NCI-H526 (cell line): ENCODE results near the gene SPATA24.
"Not testable (repeated sequence)": the region's sequence is repeated elsewhere in the genome, so short reads cannot be mapped to it uniquely, and the experiment has no call there.

Source experiments
- DNase-seq, 2 experiments: peaks; one replicate each; lab custom pipeline; 2025; lab: John Stamatoyannopoulos, UW

SPATA24 gene

DNA sequence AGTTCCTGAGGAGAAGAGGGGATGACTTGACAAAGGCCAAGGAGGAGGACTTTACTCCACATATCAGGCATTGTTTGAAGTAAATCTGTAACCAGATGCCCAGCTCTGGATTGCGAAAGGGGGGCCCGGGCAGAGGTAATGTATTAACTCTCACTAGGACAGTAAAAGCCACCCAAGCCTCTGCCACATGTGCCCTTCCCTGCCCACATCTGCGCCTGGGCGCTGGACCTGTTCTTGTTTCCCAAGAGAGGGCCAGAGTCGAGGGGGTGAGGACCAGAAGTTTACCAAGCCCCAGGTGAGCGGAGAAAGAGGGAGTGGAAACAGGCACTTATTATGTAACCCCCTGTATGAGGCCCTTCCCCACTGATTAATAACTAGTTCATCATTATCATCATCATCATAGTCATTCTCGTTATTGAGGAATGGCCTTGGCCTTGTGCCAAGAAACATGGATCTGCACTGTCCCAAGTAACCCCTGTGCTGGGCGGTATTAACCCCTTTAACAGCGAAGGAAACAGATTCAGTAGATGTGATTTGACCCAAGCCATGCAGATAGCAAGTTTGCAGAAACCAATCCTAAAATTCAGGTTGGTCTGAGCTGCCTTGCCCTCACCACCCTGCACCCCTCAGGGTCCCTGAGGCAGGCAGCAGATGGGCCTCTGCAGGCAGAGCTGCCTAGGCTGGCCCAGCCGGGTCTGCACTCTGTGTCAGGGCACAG lies 20.5 kb downstream of the SPATA24 start, which contains the start of gene SLC23A1:
SLC23A1 (minus strand) TSS at position 23 of the 718 bp plus-strand sequence. CDS start 44 bp downstream, outside the sequence.
- DNase-seq = no peak

DNA sequence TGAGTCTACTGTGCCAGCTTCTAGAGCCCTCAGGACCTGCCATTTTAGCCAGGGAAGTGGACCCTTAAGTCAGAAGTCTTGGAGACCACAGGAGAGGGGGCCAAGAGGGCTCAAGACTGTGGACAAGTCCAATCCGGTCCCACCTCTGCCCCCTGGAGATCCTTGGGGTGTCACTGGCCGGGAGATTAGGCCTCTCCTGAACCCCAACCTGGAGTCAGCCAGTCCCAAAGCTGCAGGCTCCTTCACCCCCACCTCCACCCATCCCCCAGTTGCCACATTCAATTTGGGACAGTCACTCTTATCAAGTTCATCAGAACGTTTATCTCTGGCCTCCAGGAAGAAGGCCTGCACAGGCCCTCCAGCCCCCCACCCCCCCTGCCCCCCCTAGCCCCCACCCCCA lies 21.1 kb downstream of the SPATA24 start:
- DNase-seq = no peak

DNA sequence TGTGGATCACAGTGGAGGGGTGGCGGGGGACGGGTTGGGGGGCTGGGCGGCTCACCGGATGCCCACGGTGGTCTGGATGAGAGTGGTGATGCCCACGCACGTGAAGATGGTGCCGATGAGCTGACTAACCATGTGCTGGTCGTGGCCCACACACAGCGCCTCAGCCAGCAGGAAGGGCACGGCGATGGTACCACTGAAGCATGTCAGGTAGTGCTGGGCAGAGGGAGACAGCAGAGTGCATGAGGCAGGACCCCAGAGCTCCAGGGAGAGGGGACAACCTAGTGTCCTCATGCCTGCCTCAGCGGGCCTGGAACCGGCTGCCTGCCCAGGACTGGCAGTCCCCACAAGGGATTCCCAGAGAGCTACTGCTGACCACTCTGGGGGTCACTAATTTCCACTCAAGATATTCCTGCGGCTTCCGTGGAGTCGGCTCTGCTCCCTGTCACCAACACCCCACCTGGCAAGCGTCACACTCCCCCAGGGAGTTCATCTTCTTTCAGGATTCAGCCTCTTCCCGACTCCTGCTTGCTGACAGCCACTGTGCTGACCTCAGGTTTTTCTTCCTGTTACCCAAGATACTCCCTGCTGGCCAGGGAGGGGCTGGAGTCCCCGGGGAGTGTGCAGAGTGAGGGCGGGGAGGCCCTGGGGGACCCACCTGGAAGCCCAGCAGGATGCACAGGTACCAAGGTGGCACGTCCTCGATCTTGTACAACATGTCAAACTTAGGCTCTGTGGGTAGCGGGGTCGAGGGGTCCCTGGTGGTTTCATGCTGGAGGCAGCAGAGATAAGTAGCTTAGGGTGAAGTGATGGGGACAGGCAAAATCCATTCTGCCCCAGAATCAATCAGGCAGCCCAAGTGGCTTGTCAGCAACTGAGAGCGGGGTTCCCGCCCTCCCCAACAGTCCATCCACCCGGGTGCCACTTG lies 21.8 kb downstream of the SPATA24 start:
- no peak for DNase-seq

DNA sequence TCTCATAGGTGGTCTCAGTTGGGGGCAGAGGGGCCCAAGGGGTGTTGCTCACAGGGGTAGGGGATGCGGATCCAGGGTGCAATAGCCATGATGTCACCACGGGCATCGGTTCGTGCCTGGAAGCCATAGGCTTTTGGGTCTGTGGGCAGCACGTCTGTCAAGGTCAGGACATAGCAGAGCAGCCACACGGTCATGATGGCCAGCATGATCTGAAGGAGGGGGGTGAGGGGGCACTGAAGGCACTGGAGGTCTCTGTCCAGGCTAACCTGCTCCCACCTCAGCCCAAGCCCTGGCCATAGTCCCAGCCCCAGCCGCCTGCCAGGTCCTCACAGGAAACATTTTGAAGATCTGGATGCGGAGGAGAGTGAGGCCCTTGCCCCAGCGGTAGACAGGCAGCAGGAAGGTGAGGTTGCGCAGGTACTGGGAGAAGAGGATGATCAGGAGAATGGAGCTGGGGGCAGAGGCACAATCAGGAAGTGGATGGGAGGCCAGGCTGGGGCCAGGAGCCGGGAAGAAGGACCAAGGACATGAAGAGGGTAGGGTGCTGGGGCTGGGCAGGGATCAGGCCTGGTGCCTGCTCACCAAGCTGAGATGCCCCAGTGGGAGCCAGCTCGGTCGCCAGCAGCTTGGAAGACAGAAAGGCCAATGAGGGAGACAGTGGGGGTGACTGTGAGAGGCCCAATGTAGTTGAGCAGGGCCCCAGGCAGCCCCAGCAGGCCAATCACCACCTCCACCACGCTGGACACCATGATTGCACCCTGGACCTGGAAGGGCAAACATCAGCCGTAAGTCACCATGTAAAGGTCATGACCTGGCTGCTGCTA lies 24.1 kb downstream of the SPATA24 start:
- no peak for DNase-seq

DNA sequence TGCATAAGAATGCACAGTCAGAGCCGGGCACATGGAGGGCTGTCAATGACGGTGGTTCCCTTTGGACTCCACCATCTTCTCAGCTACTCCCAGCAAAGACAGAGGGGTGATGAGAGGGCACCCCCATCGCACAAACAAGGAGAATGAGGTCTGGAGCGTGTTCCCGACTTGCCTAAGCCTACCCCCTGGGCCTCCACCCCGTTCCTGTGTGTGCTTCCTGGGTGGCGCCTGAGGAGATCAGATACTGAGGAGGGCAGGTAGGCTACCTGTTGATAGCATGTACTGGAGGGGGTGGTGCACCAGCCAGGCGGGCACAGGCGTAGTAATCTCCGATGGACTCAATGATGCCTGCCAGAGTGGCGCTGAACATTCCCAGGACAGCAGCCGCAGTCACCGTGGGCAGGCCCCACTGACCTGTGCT lies 24.9 kb downstream of the SPATA24 start:
- no peak for DNase-seq

DNA sequence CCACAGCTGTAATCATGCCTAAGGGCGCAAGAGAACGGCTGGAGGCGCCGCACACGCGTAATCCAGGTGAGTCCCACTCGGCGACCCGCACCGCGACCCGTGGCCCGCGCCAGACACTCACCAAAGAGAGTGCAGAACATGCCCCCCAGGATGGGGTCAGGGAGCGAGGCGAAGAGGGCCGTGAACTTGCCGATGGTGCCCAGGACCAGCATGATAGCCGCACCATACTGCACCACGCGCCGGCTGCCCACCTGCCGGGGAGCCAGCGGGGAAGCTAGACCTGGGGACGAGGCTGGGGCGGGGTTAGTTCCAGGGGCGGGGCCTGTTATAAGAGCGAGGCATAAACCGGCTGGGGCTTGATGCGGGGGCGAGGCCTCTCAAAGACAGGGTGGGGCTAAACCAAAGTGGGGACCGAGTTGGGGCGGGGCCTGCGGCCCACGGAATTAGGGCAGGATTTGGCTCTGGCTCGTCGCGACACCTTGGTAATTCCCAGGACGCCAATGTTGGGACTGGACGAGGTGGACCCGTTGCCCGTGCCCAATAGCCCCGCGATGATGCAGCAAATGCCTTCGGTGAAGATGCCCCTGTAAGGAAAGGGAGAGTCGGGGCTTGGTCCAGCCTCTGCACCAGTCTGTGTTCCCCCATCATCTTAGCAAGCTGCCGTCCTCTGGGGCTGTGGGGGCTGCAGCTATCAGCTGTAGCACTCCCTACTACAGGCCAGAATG lies 25.6 kb downstream of the SPATA24 start:
- no peak for DNase-seq

DNA sequence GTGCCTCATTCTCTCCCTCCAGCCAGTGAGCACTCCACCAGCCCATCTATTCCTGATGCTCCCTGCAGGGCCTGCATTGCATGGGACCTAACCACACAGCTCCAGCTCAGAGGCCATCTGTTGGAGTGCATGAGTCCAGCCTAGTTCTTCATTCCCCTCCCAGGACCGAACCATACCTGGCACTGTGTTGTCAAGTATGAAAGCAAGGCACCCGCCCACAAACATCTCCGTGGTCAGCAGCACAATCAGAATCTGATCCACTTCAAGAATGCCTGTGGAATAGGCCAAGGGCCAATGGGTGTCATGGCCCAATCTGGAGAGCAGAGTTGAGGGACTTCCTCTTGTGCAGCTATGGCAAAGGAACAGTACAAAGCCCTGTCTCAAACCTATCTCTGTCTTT lies 26.7 kb downstream of the SPATA24 start:
- no peak for DNase-seq

DNA sequence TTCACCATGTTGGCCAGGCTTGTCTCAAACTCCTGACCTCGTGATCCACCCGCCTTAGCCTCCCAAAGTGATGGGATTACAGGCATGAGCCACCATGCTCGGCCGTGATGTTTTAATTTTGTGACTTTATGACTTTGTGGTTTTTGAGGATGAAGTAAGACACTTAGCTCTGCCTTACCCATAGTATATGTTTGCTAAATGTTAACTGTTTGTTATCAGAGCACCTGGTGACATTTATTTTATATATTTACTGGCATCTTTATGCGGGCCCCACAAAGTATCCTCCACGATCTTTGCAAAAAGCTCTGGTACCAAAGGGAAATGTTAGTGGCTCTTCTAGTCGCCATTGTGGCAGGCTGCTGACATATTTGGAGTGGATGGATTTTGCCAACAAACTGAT lies 27.5 kb downstream of the SPATA24 start:
- no peak for DNase-seq

DNA sequence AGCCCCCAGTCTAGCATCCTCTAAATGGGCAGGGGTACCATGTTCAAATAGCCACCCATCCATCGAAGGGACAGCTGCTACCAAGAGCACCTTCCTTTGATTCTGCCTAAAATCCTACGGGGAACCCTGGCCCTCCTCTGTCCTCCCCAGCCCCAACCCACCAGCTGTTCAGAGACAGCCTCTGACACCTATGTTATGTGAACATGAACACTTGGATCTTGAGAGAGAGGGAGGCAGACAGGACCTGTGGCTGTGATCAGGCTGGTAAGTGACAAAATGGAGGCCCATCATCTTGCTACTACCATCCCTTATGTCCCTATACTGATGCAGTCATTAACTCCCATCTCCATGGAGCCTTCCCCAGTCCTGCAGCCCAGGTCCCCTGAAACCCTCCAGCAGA lies 29.0 kb downstream of the SPATA24 start:
- DNase-seq = no peak

DNA sequence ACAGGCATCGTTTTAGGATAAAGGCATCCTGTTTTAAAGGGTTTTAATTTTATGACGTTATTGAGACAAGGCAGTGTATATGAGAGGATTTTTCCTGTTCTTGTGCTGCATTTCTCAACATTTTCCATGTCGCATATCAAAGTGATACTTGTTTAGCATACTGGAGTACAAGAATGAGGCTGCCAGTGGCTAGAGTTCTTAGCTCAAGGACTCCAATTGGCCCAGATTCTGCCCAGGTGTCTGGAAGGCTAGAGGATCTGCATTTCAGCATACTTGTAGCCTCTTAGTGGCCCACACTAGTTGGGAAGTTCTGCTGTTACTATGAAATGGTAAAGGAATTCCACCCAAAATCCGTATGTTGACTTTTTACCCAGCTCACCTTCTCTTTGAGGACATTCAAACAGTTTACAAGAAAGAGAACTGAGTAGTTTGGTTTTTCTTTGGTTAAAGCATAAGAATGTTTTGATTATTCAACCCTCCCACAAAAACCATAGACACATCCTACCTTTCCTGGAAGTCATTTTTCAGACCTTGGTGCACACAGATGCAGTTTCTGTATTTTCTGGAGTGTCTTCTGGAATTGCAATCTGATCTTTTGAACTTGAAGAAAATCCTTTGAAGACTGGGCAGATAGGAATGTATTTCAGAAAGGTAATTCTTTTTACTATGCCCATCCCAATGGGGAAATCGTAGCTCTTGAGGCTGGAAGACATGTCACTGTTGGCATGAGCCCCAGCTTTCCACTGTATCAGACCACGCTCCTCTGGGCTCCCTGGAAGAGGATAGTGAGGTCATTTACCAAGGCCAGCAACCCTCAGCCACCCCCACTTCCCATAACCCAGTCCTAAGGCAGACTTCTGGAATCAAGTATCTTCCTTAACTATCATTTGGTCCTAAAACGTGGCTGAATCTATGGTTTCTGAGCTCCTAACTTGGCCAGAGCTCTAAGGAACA lies 32.1 kb downstream of the SPATA24 start:
- DNase-seq = no peak

DNA sequence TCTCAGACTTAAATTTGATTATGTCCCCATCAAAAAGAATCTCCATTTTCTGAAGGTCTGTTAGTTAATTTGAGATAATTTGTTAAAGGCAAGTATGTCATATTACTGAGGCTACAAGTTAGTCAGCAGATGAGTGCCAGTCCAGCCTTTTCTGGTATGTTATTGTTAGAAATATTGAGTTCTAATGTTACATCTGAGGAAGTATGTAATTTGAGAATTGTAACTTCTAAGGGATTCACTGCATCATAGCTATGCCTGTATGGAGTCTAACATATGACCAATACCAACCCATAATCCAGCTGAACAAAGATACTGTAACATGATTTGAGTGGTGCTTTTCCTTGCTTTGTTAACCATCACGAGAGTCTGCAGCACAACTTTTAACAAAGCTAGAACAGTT lies 34.7 kb downstream of the SPATA24 start:
- DNase-seq = no peak

DNA sequence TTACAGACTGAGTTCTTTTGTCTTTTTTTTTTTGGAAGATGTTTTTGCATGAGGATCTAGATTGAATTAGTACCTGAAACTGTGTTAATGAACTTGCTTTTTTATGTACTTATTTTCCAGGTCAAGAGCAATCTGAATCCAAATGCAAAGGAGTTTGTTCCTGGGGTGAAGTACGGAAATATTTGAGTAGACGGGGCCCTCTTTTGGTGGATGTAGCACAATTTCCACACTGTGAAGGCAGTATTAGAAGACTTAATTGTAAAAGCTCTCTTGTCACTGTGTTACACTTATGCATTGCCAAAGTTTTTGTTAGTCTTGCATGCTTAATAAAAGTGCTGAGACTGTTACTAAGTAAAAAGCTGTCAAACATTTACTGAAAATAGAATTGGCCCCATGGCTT lies 35.3 kb downstream of the SPATA24 start:
- DNase-seq = peak in 1 of 2 experiments; percentile 37

DNA sequence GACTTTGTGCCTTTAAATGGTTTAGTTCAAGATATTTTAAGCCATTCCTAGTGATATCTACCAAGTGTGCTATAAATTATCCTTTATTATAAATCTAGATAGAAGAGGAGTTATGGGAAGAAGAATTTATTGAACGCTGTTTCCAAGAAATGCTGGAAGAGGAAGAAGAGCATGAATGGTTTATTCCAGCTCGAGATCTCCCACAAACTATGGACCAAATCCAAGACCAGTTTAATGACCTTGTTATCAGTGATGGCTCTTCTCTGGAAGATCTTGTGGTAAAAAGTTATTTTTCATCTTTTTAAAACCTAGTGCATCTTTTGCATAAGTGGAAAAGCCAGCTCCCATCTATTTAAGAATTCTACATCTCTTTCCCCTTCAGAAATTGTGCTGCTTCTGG lies 39.4 kb downstream of the SPATA24 start:
- DNase-seq = no peak

DNA sequence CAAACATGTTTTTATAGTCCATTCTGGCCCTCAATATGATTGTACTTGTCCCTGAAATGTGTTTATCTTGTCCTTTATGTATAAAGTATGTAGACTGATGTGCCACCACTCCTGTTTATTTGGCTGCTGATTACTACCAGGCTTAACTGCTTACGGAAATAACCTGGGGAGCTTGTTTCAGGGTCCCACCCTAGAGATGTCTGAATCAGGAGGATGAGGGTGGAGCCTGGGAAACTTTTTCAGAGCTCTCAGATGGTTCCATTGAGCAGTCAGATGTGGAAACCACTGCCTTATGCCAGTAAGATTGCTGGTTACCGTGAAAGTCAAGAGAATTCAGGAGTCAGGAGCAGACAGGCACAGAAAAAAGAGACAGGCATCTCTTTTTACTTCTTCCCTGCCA lies 40.0 kb downstream of the SPATA24 start:
- no peak for DNase-seq

DNA sequence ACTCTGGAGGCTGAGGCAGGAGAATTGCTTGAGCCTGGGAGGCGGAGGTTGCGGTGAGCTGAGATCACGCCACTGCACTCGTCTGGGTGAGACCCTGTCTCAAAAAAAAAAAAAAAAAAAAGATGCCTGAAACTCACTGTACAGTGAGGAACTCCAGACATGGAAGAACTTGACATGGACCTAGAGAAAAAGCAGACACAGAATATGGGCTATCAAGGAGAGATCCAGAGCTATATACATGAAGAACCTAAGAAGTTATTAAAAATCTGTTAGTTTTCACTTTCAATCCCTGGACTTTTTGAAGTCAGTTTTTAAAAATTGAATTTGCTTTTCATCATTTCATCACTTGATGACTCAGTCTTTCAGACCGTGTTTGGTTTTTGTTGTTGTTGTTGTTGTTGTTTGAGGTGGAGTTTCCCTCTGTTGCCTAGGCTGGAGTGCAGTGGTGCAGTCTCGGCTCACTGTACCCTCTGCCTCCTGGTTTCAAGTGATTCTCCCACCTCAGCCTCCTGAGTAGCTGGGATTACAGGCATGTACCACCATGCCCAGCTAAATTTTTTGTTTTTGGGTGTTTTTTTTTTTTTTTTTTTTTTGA lies 42.0 kb downstream of the SPATA24 start:
- no peak for DNase-seq

DNA sequence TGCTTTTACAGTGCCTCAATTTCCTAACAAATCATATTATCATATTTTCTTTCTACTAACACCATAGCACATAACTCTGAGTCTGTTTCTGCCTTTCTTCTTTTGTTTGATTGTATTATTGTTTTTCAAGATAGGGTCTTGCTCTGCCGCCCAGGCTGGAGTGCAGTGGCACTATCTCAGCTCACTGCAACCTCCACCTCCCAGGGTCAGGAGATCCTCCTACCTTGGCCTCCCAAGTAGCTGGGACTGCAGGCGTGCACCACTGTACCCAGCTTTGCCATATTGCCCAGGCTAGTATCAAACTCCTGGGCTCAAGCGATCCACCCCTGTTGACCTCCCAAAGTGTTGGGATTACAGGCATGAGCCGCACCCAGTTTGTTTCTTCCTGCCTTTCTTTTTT lies 43.5 kb downstream of the SPATA24 start:
- DNase-seq = no peak

DNA sequence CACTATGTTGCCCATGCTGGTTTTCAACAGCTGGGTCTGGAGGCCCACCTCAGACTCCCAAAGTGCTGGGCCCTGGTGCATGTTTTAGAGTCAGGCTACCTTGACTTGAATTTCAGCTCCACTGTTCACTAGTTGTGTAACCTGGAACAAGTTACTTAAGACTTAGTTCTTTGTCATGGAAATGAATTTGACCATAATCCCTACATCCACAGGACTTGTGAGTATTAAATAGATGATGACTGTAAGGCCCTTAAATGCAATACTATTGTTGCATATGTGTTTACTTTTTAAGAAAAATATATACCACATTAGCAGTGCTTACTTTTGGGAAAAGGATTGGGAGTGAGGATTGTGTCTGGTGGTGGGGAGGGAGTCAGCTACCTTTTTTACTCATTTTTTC lies 45.8 kb downstream of the SPATA24 start:
- DNase-seq = no peak

DNA sequence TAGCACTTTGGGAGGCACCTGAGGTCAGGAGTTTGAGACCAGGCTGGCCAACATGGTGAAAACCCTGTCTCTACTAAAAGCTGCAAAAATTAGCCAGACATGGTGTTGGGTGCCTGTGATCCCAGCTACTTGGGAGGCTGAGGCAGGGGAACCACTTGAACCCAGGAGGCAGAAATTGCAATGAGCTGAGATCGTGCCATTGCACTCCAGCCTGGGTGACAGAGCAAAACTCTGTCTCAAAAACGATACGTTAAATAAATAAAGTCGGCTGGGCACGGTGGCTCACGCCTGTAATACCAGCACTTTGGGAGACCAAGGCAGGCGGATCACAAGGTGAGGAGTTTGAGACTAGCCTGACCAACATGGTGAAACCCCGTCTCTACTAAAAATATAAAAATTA lies 48.0 kb downstream of the SPATA24 start:
- DNase-seq = not testable (repeated sequence)

DNA sequence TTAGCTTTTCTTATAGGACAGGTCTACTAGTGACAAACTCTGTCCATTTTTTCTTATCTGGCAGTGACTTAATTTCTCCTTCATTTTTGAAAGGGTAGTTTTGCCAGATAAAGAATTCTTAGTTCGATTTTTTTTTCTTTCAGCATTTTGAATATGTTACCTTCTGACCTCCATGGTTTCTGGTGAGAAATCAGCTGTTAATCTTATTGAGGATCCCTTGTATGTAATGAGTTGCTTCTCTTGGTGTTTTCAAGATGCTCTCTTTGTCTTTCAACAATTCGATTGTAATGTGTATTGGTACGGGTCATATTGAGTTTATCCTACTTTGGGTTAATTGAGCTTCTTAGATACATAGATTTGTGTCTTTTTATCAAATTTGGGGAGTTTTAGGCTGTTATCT lies 49.7 kb downstream of the SPATA24 start:
- no peak for DNase-seq

DNA sequence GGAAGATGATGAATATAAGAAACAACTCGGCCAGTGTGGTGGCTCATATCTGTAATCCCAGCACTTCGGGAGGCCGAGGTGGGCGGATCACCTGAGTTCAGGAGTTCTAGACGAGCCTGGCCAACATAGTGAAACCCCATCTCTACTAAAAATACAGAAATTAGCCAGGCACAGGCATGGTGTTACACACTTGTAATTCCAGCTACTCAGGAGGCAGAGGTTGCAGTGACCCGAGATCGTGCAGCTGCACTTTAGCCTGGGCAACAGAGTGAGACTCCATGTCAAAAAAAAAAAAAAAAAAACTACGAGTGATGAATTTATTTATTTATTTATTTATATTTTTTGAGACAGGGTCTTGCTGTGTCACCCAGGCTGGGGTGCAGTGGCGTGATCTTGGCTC lies 56.0 kb downstream of the SPATA24 start:
- not testable (repeated sequence) for DNase-seq
